ENCODE data around the gene ZNF783. TPM values are rescaled to one million over a fixed set of nuclear protein-coding genes. Genes with fewer than 3 reads are reported as not detected.

ZNF783 gene
- total RNA-seq, 4 donors from 2014 or later = 9.9 to 20.8 (median 14.4) TPM

- Histone ChIP-seq H3K4me1 (peaks cover 17% of the 10 kb centered on the region), H3K36me3 (peaks cover 40% of the 10 kb centered on the region), H3K4me3 (peak overlapping the region; percentile 69), H3K9me3 (no peaks in the 10 kb centered on the region), H3K27me3 (no peaks in the 10 kb centered on the region), H3K27ac (no peak overlapping the region)
- WGBS = 3% methylated on average over 19 of the region's 66 CpGs
- no peak for TF ChIP-seq EP300 (IDR thresholded peaks at IDR 0.05)
- no peak for TF ChIP-seq CTCF (IDR thresholded peaks at IDR 0.05)
- TF ChIP-seq POLR2A (IDR thresholded peaks at IDR 0.05) = no peak
- no peak for TF ChIP-seq POLR2AphosphoS5 (IDR thresholded peaks at IDR 0.05)
- peak; percentile 95 to 97 for DNase-seq (ENCODE audit: low spot score in 2 of 2)
These were observed 23.0 kb downstream of the ZNF783 start for GRCh38 chr7:149284850-149285585.

- peaks cover 17% of the 10 kb centered on the region for H3K4me1 ChIP-seq
- TF ChIP-seq POLR2AphosphoS5 (IDR thresholded peaks at IDR 0.05) = no peak
- no peak for TF ChIP-seq EP300 (IDR thresholded peaks at IDR 0.05)
- no peak for TF ChIP-seq POLR2A (IDR thresholded peaks at IDR 0.05)
- no peak for TF ChIP-seq CTCF (IDR thresholded peaks at IDR 0.05)
These were observed 23.6 kb downstream of the ZNF783 start for GRCh38 chr7:149285603-149286002.

GRCh38 chr7:149286811-149287400 lies 24.9 kb downstream of the ZNF783 start:
- Histone ChIP-seq H3K36me3 (peaks cover 32% of the 10 kb centered on the region), H3K9me3 (no peaks in the 10 kb centered on the region), H3K4me1 (peaks cover 17% of the 10 kb centered on the region), H3K4me3 (no peak overlapping the region), H3K27ac (no peak overlapping the region), H3K27me3 (no peaks in the 10 kb centered on the region)
- 93% methylated on average over 5 of the region's 6 CpGs for WGBS
- no peak for DNase-seq (ENCODE audit: low spot score in 2 of 2)
- TF ChIP-seq POLR2AphosphoS5 (IDR thresholded peaks at IDR 0.05) (no peak), POLR2A (IDR thresholded peaks at IDR 0.05) (no peak), EP300 (IDR thresholded peaks at IDR 0.05) (no peak), CTCF (IDR thresholded peaks at IDR 0.05) (no peak)

More at GRCh38 chr7:149285603-149286002, 23.6 kb downstream of the ZNF783 start:
- Histone ChIP-seq H3K9me3 (no peaks in the 10 kb centered on the region), H3K27me3 (no peaks in the 10 kb centered on the region), H3K36me3 (peaks cover 35% of the 10 kb centered on the region), H3K4me3 (peak overlapping the region; percentile 69), H3K27ac (no peak overlapping the region)
- no CpG with 5 or more reads among the region's 11 CpGs for WGBS
- no peak for DNase-seq (ENCODE audit: low spot score in 2 of 2)

- WGBS = 97% methylated on average over 9 of the region's 10 CpGs
- DNase-seq (ENCODE audit: low spot score in 2 of 2) = no peak
- peaks cover 27% of the 10 kb centered on the region for H3K36me3 ChIP-seq
These were observed 25.6 kb downstream of the ZNF783 start for GRCh38 chr7:149287622-149288021.

More at GRCh38 chr7:149287622-149288021, 25.6 kb downstream of the ZNF783 start:
- Histone ChIP-seq H3K4me1 (peaks cover 17% of the 10 kb centered on the region), H3K9me3 (no peaks in the 10 kb centered on the region), H3K27ac (no peak overlapping the region), H3K27me3 (no peaks in the 10 kb centered on the region), H3K4me3 (no peak overlapping the region)
- TF ChIP-seq POLR2AphosphoS5 (IDR thresholded peaks at IDR 0.05) = no peak
- TF ChIP-seq CTCF (IDR thresholded peaks at IDR 0.05) = no peak

All from suprapubic skin (tissue), 4 donors.